H9 (cell line): ENCODE measurements around the gene STK10. TPM values are rescaled to one million over a fixed set of nuclear protein-coding genes. Genes with fewer than 3 reads are reported as not detected.

Experiments used
- DNase-seq: peaks from one replicate; pipeline ENCODE4 v3.0.0-alpha.2; 2017
- H2AFZ ChIP-seq: one replicate; pipeline ENCODE4 v1.6.1; 2013; ENCODE audit warnings: mild to moderate bottlenecking, low read length, control low read depth, moderate library complexity
- H2AK5ac ChIP-seq: 2 replicates; pipeline ENCODE4 v1.6.1; 2013; ENCODE audit warnings: low read length, control low read depth, mixed read lengths; ENCODE audit not compliant: insufficient read length
- H2BK120ac ChIP-seq: one replicate; pipeline ENCODE4 v1.6.1; 2013; ENCODE audit warnings: low read depth, mild to moderate bottlenecking, low read length, control low read depth, inconsistent platforms; ENCODE audit not compliant: poor library complexity, severe bottlenecking
- H2BK12ac ChIP-seq: 2 replicates; pipeline ENCODE4 v1.6.1; 2013; ENCODE audit warnings: low read length, control low read depth, mixed read lengths, low read depth; ENCODE audit not compliant: insufficient read length
- H2BK15ac ChIP-seq: 2 replicates; pipeline ENCODE4 v1.6.1; 2013; ENCODE audit warnings: low read depth, low read length, control low read depth
- H2BK20ac ChIP-seq: one replicate; pipeline ENCODE4 v1.6.1; 2013; ENCODE audit warnings: low read depth, mild to moderate bottlenecking, low read length, control low read depth, inconsistent platforms; ENCODE audit not compliant: poor library complexity, severe bottlenecking
- H2BK5ac ChIP-seq: 2 replicates; pipeline ENCODE4 v1.6.1; 2013; ENCODE audit warnings: low read length, control low read depth, mixed read lengths; ENCODE audit not compliant: insufficient read length
- H3K14ac ChIP-seq: 2 replicates; pipeline ENCODE4 v1.6.1; 2013; ENCODE audit warnings: low read length, control low read depth; ENCODE audit not compliant: insufficient read depth
- H3K18ac ChIP-seq: 2 replicates; pipeline ENCODE4 v1.6.1; 2013; ENCODE audit warnings: low read depth, mild to moderate bottlenecking, mixed read lengths, low read length, control low read depth; ENCODE audit not compliant: insufficient read length
- H3K23ac ChIP-seq: 2 replicates; pipeline ENCODE4 v1.6.1; 2013; ENCODE audit warnings: low read length, control low read depth, mixed read lengths, low read depth; ENCODE audit not compliant: insufficient read length
- H3K23me2 ChIP-seq: 2 replicates; pipeline ENCODE4 v1.6.1; 2013; ENCODE audit warnings: low read depth, mild to moderate bottlenecking, mixed read lengths, low read length, control low read depth; ENCODE audit not compliant: insufficient read length, poor library complexity, severe bottlenecking
- H3K27ac ChIP-seq: 2 replicates; pipeline ENCODE4 v1.5.1; 2013; ENCODE audit warnings: low read length, control low read depth, mixed read lengths, low read depth; ENCODE audit not compliant: insufficient read length
- H3K27me3 ChIP-seq: 2 replicates; pipeline ENCODE4 v1.6.1; 2013; ENCODE audit warnings: low read length, control low read depth, inconsistent platforms; ENCODE audit not compliant: insufficient read depth
- H3K4ac ChIP-seq: 2 replicates; pipeline ENCODE4 v1.6.1; 2013; ENCODE audit warnings: low read depth, mild to moderate bottlenecking, control low read depth, inconsistent platforms, low read length, moderate library complexity
- H3K4me1 ChIP-seq: 2 replicates; pipeline ENCODE4 v1.6.1; 2013; ENCODE audit warnings: low read length, control low read depth, inconsistent platforms; ENCODE audit not compliant: insufficient read depth
- H3K4me2 ChIP-seq: 2 replicates; pipeline ENCODE4 v1.6.1; 2013; ENCODE audit warnings: low read length, control low read depth, mixed read lengths; ENCODE audit not compliant: insufficient read length, insufficient read depth
- H3K56ac ChIP-seq: 2 replicates; pipeline ENCODE4 v1.6.1; 2013; ENCODE audit warnings: low read depth, mild to moderate bottlenecking, mixed read lengths, low read length, control low read depth; ENCODE audit not compliant: insufficient read length
- H3K79me1 ChIP-seq: 2 replicates; pipeline ENCODE4 v1.6.1; 2013; ENCODE audit warnings: low read depth, mild to moderate bottlenecking, moderate library complexity, low read length, control low read depth, inconsistent platforms; ENCODE audit not compliant: insufficient read depth, poor library complexity, severe bottlenecking
- H3K79me2 ChIP-seq: 2 replicates; pipeline ENCODE4 v1.6.1; 2013; ENCODE audit warnings: low read length, control low read depth, inconsistent platforms; ENCODE audit not compliant: insufficient read depth
- H3K9ac ChIP-seq: 2 replicates; pipeline ENCODE4 v1.6.1; 2013; ENCODE audit warnings: low read length, control low read depth, mixed read lengths; ENCODE audit not compliant: insufficient read length; ENCODE audit errors: extremely low read depth
- H3K9me3 ChIP-seq: one replicate; pipeline ENCODE4 v1.6.1; 2013; ENCODE audit warnings: low read depth, low read length, inconsistent platforms; ENCODE audit not compliant: control insufficient read depth
- H3T11ph ChIP-seq: one replicate; pipeline ENCODE4 v1.6.1; 2013; ENCODE audit warnings: mild to moderate bottlenecking, low read length, control low read depth, inconsistent platforms
- H4K20me1 ChIP-seq: one replicate; pipeline ENCODE4 v1.6.1; 2013; ENCODE audit not compliant: control insufficient read depth, insufficient read length, insufficient read depth
- H4K5ac ChIP-seq: 2 replicates; pipeline ENCODE4 v1.6.1; 2013; ENCODE audit warnings: low read depth, mild to moderate bottlenecking, mixed read lengths, low read length, control low read depth; ENCODE audit not compliant: insufficient read length
- H4K8ac ChIP-seq: replicated peaks from 2 replicates; pipeline ENCODE4 v1.6.1; 2013; ENCODE audit warnings: low read length, control low read depth, mixed read lengths, low read depth; ENCODE audit not compliant: insufficient read length
- H4K91ac ChIP-seq: 2 replicates; pipeline ENCODE4 v1.6.1; 2013; ENCODE audit warnings: low read depth, mild to moderate bottlenecking, moderate library complexity, mixed read lengths, low read length, control low read depth; ENCODE audit not compliant: insufficient read length
- H3K27ac Mint-ChIP-seq, 3 experiments: 2 replicates in 2 of 3; 3 replicates in 1 of 3; pipeline ENCODE4 v1.8.0; 2020 to 2021; ENCODE audit warnings: mixed read lengths in 3 of 3, mild to moderate bottlenecking in 1 of 3, moderate library complexity in 1 of 3
- H3K27me3 Mint-ChIP-seq: 2 replicates; pipeline ENCODE4 v1.8.0; 2021; ENCODE audit warnings: low read depth, mild to moderate bottlenecking, moderate library complexity, mixed read lengths
- H3K36me3 Mint-ChIP-seq, 3 experiments: 2 replicates in 2 of 3; 3 replicates in 1 of 3; pipeline ENCODE4 v1.8.0; 2020 to 2021; ENCODE audit warnings: low read depth in 3 of 3, mixed read lengths in 3 of 3; ENCODE audit not compliant: insufficient read depth in 1 of 3
- H3K4me1 Mint-ChIP-seq, 2 experiments: 2 replicates each; pipeline ENCODE4 v1.8.0; 2020; ENCODE audit warnings: mixed read lengths in 2 of 2
- H3K4me3 Mint-ChIP-seq, 2 experiments: 2 replicates in 1 of 2; 3 replicates in 1 of 2; pipeline ENCODE4 v1.8.0; 2020 to 2021; ENCODE audit warnings: mild to moderate bottlenecking in 2 of 2, mixed read lengths in 2 of 2, moderate library complexity in 1 of 2
- H3K9me3 Mint-ChIP-seq, 2 experiments: 2 replicates in 1 of 2; 3 replicates in 1 of 2; pipeline ENCODE4 v1.8.0; 2020; ENCODE audit warnings: mild to moderate bottlenecking in 2 of 2, mixed read lengths in 2 of 2, moderate library complexity in 1 of 2
- CTCF ChIP-seq: fragments of 200-600 bp; sonication (generic); conservative IDR thresholded peaks from 3 replicates; pipeline ENCODE4 v1.8.0; 2021; ENCODE audit warnings: antibody characterized with exemption, mild to moderate bottlenecking
- WGBS: extraction: QIAGEN DNeasy Blood & Tissue Kit; methylation state at CpG from one replicate; pipeline ENCODE4 v1.1.7; 2013; ENCODE audit warnings: missing lambda C conversion rate, low lambda C conversion rate, mixed read lengths; ENCODE audit not compliant: insufficient read length; ENCODE audit errors: extremely low coverage; 5-methylcytosine and 5-hydroxymethylcytosine counted together
- total RNA-seq: library from RNA; stranded (reverse); gene quantifications from 2 replicates; pipeline ENCODE4 v1.2.1, GENCODE V29; 2021

Gene STK10
- total RNA-seq, 1 experiment from 2014 or later, result 14.6 TPM

DNA sequence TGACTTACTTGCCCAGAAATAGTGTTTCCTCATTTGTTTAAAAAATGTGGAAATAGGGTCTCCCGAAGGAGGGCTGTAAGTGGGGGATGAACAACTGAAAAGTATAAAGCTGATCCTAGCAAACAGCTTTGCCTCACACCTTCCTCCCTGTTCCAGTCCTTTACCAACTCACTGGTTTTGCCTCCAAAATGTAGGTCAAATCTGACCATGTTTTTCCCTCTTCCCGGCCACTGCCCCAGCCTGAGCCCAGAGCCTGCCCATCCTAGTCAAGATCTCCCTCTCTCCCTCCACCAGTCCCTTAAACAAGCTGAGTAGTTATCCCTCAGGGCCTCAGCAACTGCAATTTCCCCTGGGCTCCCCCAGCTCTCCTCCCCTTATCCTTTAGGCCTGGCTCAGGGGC is 99.2 kb downstream of the STK10 start:
- Histone ChIP-seq H4K5ac (no peak overlapping the region), H3K79me1 (no peaks in the 10 kb centered on the region), H2BK15ac (no peak overlapping the region), H3K27me3 (no peaks in the 10 kb centered on the region), H3K4me2 (no peak overlapping the region), H2BK5ac (no peak overlapping the region), H2BK120ac (no peak overlapping the region), H3K56ac (no peak overlapping the region), H3K4ac (no peak overlapping the region), H3K27ac (no peak overlapping the region), H3K23ac (no peak overlapping the region), H3K18ac (no peak overlapping the region), H4K91ac (no peak overlapping the region), H3K79me2 (no peaks in the 10 kb centered on the region), H3K23me2 (peaks cover 3% of the 10 kb centered on the region), H2BK20ac (no peak overlapping the region), H3K4me1 (no peaks in the 10 kb centered on the region), H4K8ac (no peak overlapping the region), H3K9me3 (no peaks in the 10 kb centered on the region), H2BK12ac (no peak overlapping the region), H3K14ac (no peak overlapping the region), H2AK5ac (no peak overlapping the region), H3T11ph (no peak overlapping the region), H2AFZ (no peak overlapping the region), H3K9ac (no peak overlapping the region), H4K20me1 (peaks cover 3% of the 10 kb centered on the region)
- WGBS, result no CpG with 5 or more reads among the region's 2 CpGs
- no peaks in the 10 kb centered on the region for H3K9me3 Mint-ChIP-seq
- no peak for TF ChIP-seq CTCF
- peak; percentile 8 for DNase-seq
- H3K27me3 Mint-ChIP-seq, result no peaks in the 10 kb centered on the region
- H3K36me3 Mint-ChIP-seq, result peaks cover 0 to 2% (median 0%) of the 10 kb centered on the region in 3 experiments; a peak in 2 of 7 replicates
- H3K27ac Mint-ChIP-seq, result peak overlapping the region in 1 of 3 experiments; percentile 35; a peak in 1 of 7 replicates
- H3K4me1 Mint-ChIP-seq, result peaks cover 0 to 8% of the 10 kb centered on the region in 2 experiments; a peak in 1 of 4 replicates
- H3K4me3 Mint-ChIP-seq, result no peak overlapping the region
